Ascending aorta (tissue), 2 donors: Measurements from ENCODE around the gene ANAPC1. TPM values are rescaled to one million over a fixed set of nuclear protein-coding genes. Genes with fewer than 3 reads are reported as not detected.
"Not testable (repeated sequence)": the region's sequence is repeated elsewhere in the genome, so short reads cannot be mapped to it uniquely, and the experiment has no call there.

Experiments used
- DNase-seq, 2 donors: peaks; one replicate each; pipeline ENCODE4 v3.0.0-alpha.2; 2019; ENCODE audit warnings: low spot score in 2 of 2
- H3K27ac ChIP-seq, 2 donors: fragments of 200-600 bp; sonication (generic); one replicate each; pipeline ENCODE4 v1.5.1; 2016 to 2017; ENCODE audit warnings: mild to moderate bottlenecking in 1 of 2
- H3K27me3 ChIP-seq: fragments of 200-600 bp; sonication (generic); one replicate; pipeline ENCODE4 v1.5.1; 2017
- H3K36me3 ChIP-seq, 2 donors: fragments of 200-600 bp; sonication (generic); one replicate each; pipeline ENCODE4 v1.5.1; 2016
- H3K4me1 ChIP-seq, 2 donors: fragments of 200-600 bp; sonication (generic); one replicate each; pipeline ENCODE4 v1.5.1; 2016 to 2017; ENCODE audit warnings: mild to moderate bottlenecking in 1 of 2
- H3K4me3 ChIP-seq, 2 donors: fragments of 200-600 bp; sonication (generic); one replicate each; pipeline ENCODE4 v1.5.1; 2016 to 2017; ENCODE audit warnings: mild to moderate bottlenecking in 1 of 2
- H3K9me3 ChIP-seq, 2 donors: fragments of 200-600 bp; sonication (generic); one replicate each; pipeline ENCODE4 v1.5.1; 2016
- CTCF ChIP-seq, 3 experiments: fragments of 200-600 bp in 2 of 3; fragments of 450-650 bp in 1 of 3; sonication (generic) in 2 of 3; IDR thresholded peaks; one replicate each; pipeline ENCODE4 v1.5.1; 2016 to 2019; ENCODE audit warnings: antibody characterized with exemption in 3 of 3, mild to moderate bottlenecking in 1 of 3, moderate library complexity in 1 of 3
- intact Hi-C: fragments of 100-400 bp; cut with DNase I; formaldehyde crosslinking; loops from one replicate; pipeline ENCODE4 v1.15.1; 2023
- total RNA-seq: library from RNA; depleted of rRNA; stranded (reverse); fragments of >200 nt; gene quantifications from one replicate; pipeline ENCODE4 v1.1.0, GENCODE V29; 2016

The ANAPC1 gene
- total RNA-seq, 1 donor from 2014 or later, result 36.6 TPM

GRCh38 chr2:111896576-111896975 lies 12.6 kb upstream of the ANAPC1 start:
- H3K27ac ChIP-seq, result no peak overlapping the region
- no peak for TF ChIP-seq CTCF (IDR thresholded peaks at IDR 0.05)
- intact Hi-C loops, result loop anchor here (5.0 to 10.0 kb wide), 2 partner anchors 136 to 358 kb away; partner anchors contain the start of gene ZC3H8

GRCh38 chr2:111896024-111896423 lies 12.0 kb upstream of the ANAPC1 start:
- TF ChIP-seq CTCF (IDR thresholded peaks at IDR 0.05), result no peak
- no peaks in the 10 kb centered on the region for H3K27me3 ChIP-seq
- no peaks in the 10 kb centered on the region for H3K9me3 ChIP-seq
- intact Hi-C loops, result loop anchor here (5.0 to 10.0 kb wide), 2 partner anchors 136 to 359 kb away; partner anchors contain the start of gene ZC3H8
- no peak overlapping the region for H3K27ac ChIP-seq
- H3K4me3 ChIP-seq, result no peak overlapping the region
- no peak for DNase-seq
- no peaks in the 10 kb centered on the region for H3K36me3 ChIP-seq
- peaks cover 0 to 10% of the 10 kb centered on the region in 2 donors for H3K4me1 ChIP-seq

More at GRCh38 chr2:111896576-111896975, 12.6 kb upstream of the ANAPC1 start:
- peaks cover 0 to 14% of the 10 kb centered on the region in 2 donors for H3K4me1 ChIP-seq
- no peak overlapping the region for H3K4me3 ChIP-seq
- no peaks in the 10 kb centered on the region for H3K36me3 ChIP-seq
- DNase-seq, result no peak
- no peaks in the 10 kb centered on the region for H3K9me3 ChIP-seq
- no peaks in the 10 kb centered on the region for H3K27me3 ChIP-seq

GRCh38 chr2:111884592-111884964 lies 585 bp upstream of the ANAPC1 start:
- H3K9me3 ChIP-seq, result no peaks in the 10 kb centered on the region
- peak overlapping the region; percentile 99 to 100 for H3K4me3 ChIP-seq
- peaks cover 0 to 6% of the 10 kb centered on the region in 2 donors for H3K4me1 ChIP-seq
- intact Hi-C loops, result no loop called here
- no peak for TF ChIP-seq CTCF (IDR thresholded peaks at IDR 0.05)
- peak overlapping the region; percentile 72 to 78 for H3K27ac ChIP-seq
- no peak for DNase-seq
- no peaks in the 10 kb centered on the region for H3K27me3 ChIP-seq
- H3K36me3 ChIP-seq, result peaks cover 0 to 4% of the 10 kb centered on the region in 2 donors

- H3K36me3 ChIP-seq, result peaks cover 0 to 12% of the 10 kb centered on the region in 2 donors
- H3K4me3 ChIP-seq, DNase-seq, H3K27me3 ChIP-seq, H3K4me1 ChIP-seq, H3K9me3 ChIP-seq, H3K27ac ChIP-seq, intact Hi-C loops: not testable (repeated sequence)
Measured at GRCh38 chr2:111872806-111873205, 11.2 kb downstream of the ANAPC1 start.

- H3K9me3 ChIP-seq, H3K27me3 ChIP-seq, H3K27ac ChIP-seq, DNase-seq, H3K4me3 ChIP-seq, H3K36me3 ChIP-seq, H3K4me1 ChIP-seq, intact Hi-C loops: not testable (repeated sequence)
Measured at GRCh38 chr2:111865124-111865523, 18.9 kb downstream of the ANAPC1 start.

- H3K27ac ChIP-seq, H3K27me3 ChIP-seq, H3K9me3 ChIP-seq, DNase-seq, intact Hi-C loops, H3K4me3 ChIP-seq, H3K4me1 ChIP-seq: not testable (repeated sequence)
- H3K36me3 ChIP-seq, result peaks cover 5 to 12% of the 10 kb centered on the region in 2 donors
Measured at GRCh38 chr2:111860005-111860404, 24.0 kb downstream of the ANAPC1 start.

GRCh38 chr2:111852544-111852943 lies 31.4 kb downstream of the ANAPC1 start:
- H3K9me3 ChIP-seq, H3K27me3 ChIP-seq, H3K36me3 ChIP-seq, H3K4me3 ChIP-seq, DNase-seq, H3K4me1 ChIP-seq, intact Hi-C loops: not testable (repeated sequence)
- H3K27ac ChIP-seq, result peak overlapping the region; percentile 41 to 56

GRCh38 chr2:111850646-111851045 lies 33.3 kb downstream of the ANAPC1 start:
- H3K4me1 ChIP-seq, H3K27me3 ChIP-seq, H3K36me3 ChIP-seq, H3K9me3 ChIP-seq, intact Hi-C loops, DNase-seq, H3K4me3 ChIP-seq: not testable (repeated sequence)
- peak overlapping the region in 1 of 2 donors; percentile 16 for H3K27ac ChIP-seq
- TF ChIP-seq CTCF (IDR thresholded peaks at IDR 0.05), result peak; percentile 8 to 50 (median 36)

- DNase-seq, intact Hi-C loops: not testable (repeated sequence)
- H3K27ac ChIP-seq, result peak overlapping the region in 1 of 2 donors; percentile 10
Measured at GRCh38 chr2:111839625-111840282, 44.2 kb downstream of the ANAPC1 start.

GRCh38 chr2:111838992-111839391 lies 45.0 kb downstream of the ANAPC1 start:
- peak overlapping the region in 1 of 2 donors; percentile 10 for H3K27ac ChIP-seq

More at GRCh38 chr2:111839625-111840282, 44.2 kb downstream of the ANAPC1 start:
- not testable (repeated sequence) for H3K36me3 ChIP-seq, H3K27me3 ChIP-seq, H3K4me1 ChIP-seq, H3K4me3 ChIP-seq, H3K9me3 ChIP-seq

More at GRCh38 chr2:111838992-111839391, 45.0 kb downstream of the ANAPC1 start:
- H3K9me3 ChIP-seq, H3K27me3 ChIP-seq, intact Hi-C loops, H3K4me3 ChIP-seq, DNase-seq, H3K4me1 ChIP-seq, H3K36me3 ChIP-seq: not testable (repeated sequence)
